Endodermal cell (in vitro differentiated cells): ENCODE data around the gene ALKBH5. TPM values are rescaled to one million over a fixed set of nuclear protein-coding genes. Genes with fewer than 3 reads are reported as not detected.

ENCODE experiments used
- DNase-seq: peaks from one replicate; pipeline ENCODE4 v3.0.0-alpha.2; 2017
- H3K27ac ChIP-seq: 2 replicates; pipeline ENCODE4 v1.5.1; 2013; ENCODE audit warnings: mild to moderate bottlenecking, low read depth, low read length, moderate library complexity
- H3K27me3 ChIP-seq: 2 replicates; pipeline ENCODE4 v1.6.1; 2013; ENCODE audit warnings: mild to moderate bottlenecking, low read length, moderate library complexity; ENCODE audit not compliant: insufficient read depth, control insufficient read depth, poor library complexity, severe bottlenecking
- H3K36me3 ChIP-seq: 2 replicates; pipeline ENCODE4 v1.7.0; 2013; ENCODE audit warnings: mild to moderate bottlenecking, low read length, moderate library complexity; ENCODE audit not compliant: control insufficient read depth, insufficient read depth
- H3K4me1 ChIP-seq: one replicate; pipeline ENCODE4 v1.7.0; 2013; ENCODE audit warnings: low read length; ENCODE audit not compliant: control insufficient read depth, insufficient read depth
- H3K4me3 ChIP-seq: 2 replicates; pipeline ENCODE4 v1.5.1; 2013; ENCODE audit warnings: mild to moderate bottlenecking, low read length, moderate library complexity
- H3K9ac ChIP-seq: 2 replicates; pipeline ENCODE4 v1.6.1; 2013; ENCODE audit warnings: mild to moderate bottlenecking, low read length, moderate library complexity; ENCODE audit not compliant: poor library complexity, severe bottlenecking; ENCODE audit errors: extremely low read depth
- H3K9me3 ChIP-seq: 2 replicates; pipeline ENCODE4 v1.6.1; 2013; ENCODE audit warnings: mild to moderate bottlenecking, low read length, moderate library complexity; ENCODE audit not compliant: control insufficient read depth
- H3K27ac Mint-ChIP-seq: 2 replicates; pipeline ENCODE4 v1.8.0; 2020; ENCODE audit warnings: mixed read lengths
- H3K27me3 Mint-ChIP-seq: 2 replicates; pipeline ENCODE4 v1.8.0; 2021; ENCODE audit warnings: mild to moderate bottlenecking, mixed read lengths; ENCODE audit not compliant: insufficient read depth
- H3K36me3 Mint-ChIP-seq: 2 replicates; pipeline ENCODE4 v1.8.0; 2020; ENCODE audit warnings: low read depth, mixed read lengths
- H3K4me1 Mint-ChIP-seq: 2 replicates; pipeline ENCODE4 v1.8.0; 2020; ENCODE audit warnings: mixed read lengths
- H3K4me3 Mint-ChIP-seq: 2 replicates; pipeline ENCODE4 v1.8.0; 2020; ENCODE audit warnings: mild to moderate bottlenecking, moderate library complexity, mixed read lengths
- H3K9me3 Mint-ChIP-seq: 2 replicates; pipeline ENCODE4 v1.8.0; 2020; ENCODE audit warnings: mild to moderate bottlenecking, mixed read lengths
- WGBS, 2 experiments: methylation state at CpG; one replicate each; pipeline versions ENCODE4 v1.1.5 to v1.1.7; 2013; ENCODE audit warnings: missing lambda C conversion rate in 2 of 2, mixed read lengths in 1 of 2; ENCODE audit not compliant: insufficient coverage in 1 of 2, insufficient read length in 1 of 2; 5-methylcytosine and 5-hydroxymethylcytosine counted together
- total RNA-seq, 2 donors: library from RNA; stranded (reverse); fragmentation: NEBNext Ultra II Directional in 1 of 2; extraction: Animal tissue kit (Norgen Biotek cat#: 25700) in 1 of 2; gene quantifications; 2 replicates in 1 of 2; 3 replicates in 1 of 2; pipeline ENCODE4 v1.2.1, GENCODE V29; 2021
- TF ChIP-seq, protein P1 (sequence below): fragments of 200-600 bp; sonication (generic); conservative IDR thresholded peaks from 2 replicates; pipeline ENCODE4 v1.5.0; 2021; ENCODE audit warnings: antibody characterized with exemption, mild to moderate bottlenecking

Gene ALKBH5
- total RNA-seq, 2 donors from 2014 or later: 64.1 to 80.9 TPM

- Histone ChIP-seq H3K9ac (no peak overlapping the region), H3K27me3 (no peaks in the 10 kb centered on the region), H3K4me1 (no peaks in the 10 kb centered on the region), H3K4me3 (no peak overlapping the region), H3K9me3 (no peaks in the 10 kb centered on the region), H3K27ac (no peak overlapping the region), H3K36me3 (peaks cover 74% of the 10 kb centered on the region)
- Mint-ChIP-seq H3K36me3 (peaks cover 57% of the 10 kb centered on the region), H3K27ac (peak overlapping the region; percentile 19), H3K4me1 (peaks cover 23% of the 10 kb centered on the region), H3K4me3 (no peak overlapping the region), H3K27me3 (no peaks in the 10 kb centered on the region), H3K9me3 (no peaks in the 10 kb centered on the region)
- TF ChIP-seq, protein P1, sequence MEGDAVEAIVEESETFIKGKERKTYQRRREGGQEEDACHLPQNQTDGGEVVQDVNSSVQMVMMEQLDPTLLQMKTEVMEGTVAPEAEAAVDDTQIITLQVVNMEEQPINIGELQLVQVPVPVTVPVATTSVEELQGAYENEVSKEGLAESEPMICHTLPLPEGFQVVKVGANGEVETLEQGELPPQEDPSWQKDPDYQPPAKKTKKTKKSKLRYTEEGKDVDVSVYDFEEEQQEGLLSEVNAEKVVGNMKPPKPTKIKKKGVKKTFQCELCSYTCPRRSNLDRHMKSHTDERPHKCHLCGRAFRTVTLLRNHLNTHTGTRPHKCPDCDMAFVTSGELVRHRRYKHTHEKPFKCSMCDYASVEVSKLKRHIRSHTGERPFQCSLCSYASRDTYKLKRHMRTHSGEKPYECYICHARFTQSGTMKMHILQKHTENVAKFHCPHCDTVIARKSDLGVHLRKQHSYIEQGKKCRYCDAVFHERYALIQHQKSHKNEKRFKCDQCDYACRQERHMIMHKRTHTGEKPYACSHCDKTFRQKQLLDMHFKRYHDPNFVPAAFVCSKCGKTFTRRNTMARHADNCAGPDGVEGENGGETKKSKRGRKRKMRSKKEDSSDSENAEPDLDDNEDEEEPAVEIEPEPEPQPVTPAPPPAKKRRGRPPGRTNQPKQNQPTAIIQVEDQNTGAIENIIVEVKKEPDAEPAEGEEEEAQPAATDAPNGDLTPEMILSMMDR: no peak
- no peak for DNase-seq
- 93 to 100% methylated on average over 2 to 3 of the region's 3 CpGs for WGBS, 2 experiments
These were observed 7.6 kb downstream of the ALKBH5 start for GRCh38 chr17:18191236-18191667.

- DNase-seq: peak; percentile 74
- Mint-ChIP-seq H3K36me3 (peaks cover 63% of the 10 kb centered on the region), H3K4me3 (no peak overlapping the region), H3K27ac (peak overlapping the region; percentile 19), H3K27me3 (no peaks in the 10 kb centered on the region), H3K4me1 (peaks cover 16% of the 10 kb centered on the region), H3K9me3 (no peaks in the 10 kb centered on the region)
- no peaks in the 10 kb centered on the region for H3K9me3 ChIP-seq
- TF ChIP-seq, protein P1: peak; percentile 69
- no peak overlapping the region for H3K9ac ChIP-seq
- H3K36me3 ChIP-seq: peaks cover 77% of the 10 kb centered on the region
- no peak overlapping the region for H3K4me3 ChIP-seq
- no peaks in the 10 kb centered on the region for H3K4me1 ChIP-seq
- no peaks in the 10 kb centered on the region for H3K27me3 ChIP-seq
- no peak overlapping the region for H3K27ac ChIP-seq
- 83 to 98% methylated on average over 1 to 2 of the region's 2 CpGs for WGBS, 2 experiments
These were observed 8.3 kb downstream of the ALKBH5 start for GRCh38 chr17:18191967-18192366.

- H3K9me3 Mint-ChIP-seq: no peaks in the 10 kb centered on the region
- Histone ChIP-seq H3K4me1 (no peaks in the 10 kb centered on the region), H3K27me3 (no peaks in the 10 kb centered on the region), H3K36me3 (peaks cover 85% of the 10 kb centered on the region), H3K9me3 (no peaks in the 10 kb centered on the region), H3K9ac (no peak overlapping the region), H3K27ac (no peak overlapping the region), H3K4me3 (no peak overlapping the region)
- H3K4me3 Mint-ChIP-seq: no peak overlapping the region
- WGBS, 2 experiments: 98 to 100% methylated on average over 4 of the region's 4 CpGs
- no peak for DNase-seq
- H3K4me1 Mint-ChIP-seq: no peaks in the 10 kb centered on the region
- TF ChIP-seq, protein P1: no peak
- no peaks in the 10 kb centered on the region for H3K27me3 Mint-ChIP-seq
- peaks cover 61% of the 10 kb centered on the region for H3K36me3 Mint-ChIP-seq
- no peak overlapping the region for H3K27ac Mint-ChIP-seq
These were observed 10.8 kb downstream of the ALKBH5 start for GRCh38 chr17:18194394-18194793.
